GM19452 (cell line): ENCODE measurements around the gene INMT.

Source experiments
- ATAC-seq: cut with Tn5 transposase; IDR thresholded peaks from one replicate; pipeline ENCODE4 v1.9.1; 2021; ENCODE audit not compliant: unreplicated experiment

INMT gene

DNA sequence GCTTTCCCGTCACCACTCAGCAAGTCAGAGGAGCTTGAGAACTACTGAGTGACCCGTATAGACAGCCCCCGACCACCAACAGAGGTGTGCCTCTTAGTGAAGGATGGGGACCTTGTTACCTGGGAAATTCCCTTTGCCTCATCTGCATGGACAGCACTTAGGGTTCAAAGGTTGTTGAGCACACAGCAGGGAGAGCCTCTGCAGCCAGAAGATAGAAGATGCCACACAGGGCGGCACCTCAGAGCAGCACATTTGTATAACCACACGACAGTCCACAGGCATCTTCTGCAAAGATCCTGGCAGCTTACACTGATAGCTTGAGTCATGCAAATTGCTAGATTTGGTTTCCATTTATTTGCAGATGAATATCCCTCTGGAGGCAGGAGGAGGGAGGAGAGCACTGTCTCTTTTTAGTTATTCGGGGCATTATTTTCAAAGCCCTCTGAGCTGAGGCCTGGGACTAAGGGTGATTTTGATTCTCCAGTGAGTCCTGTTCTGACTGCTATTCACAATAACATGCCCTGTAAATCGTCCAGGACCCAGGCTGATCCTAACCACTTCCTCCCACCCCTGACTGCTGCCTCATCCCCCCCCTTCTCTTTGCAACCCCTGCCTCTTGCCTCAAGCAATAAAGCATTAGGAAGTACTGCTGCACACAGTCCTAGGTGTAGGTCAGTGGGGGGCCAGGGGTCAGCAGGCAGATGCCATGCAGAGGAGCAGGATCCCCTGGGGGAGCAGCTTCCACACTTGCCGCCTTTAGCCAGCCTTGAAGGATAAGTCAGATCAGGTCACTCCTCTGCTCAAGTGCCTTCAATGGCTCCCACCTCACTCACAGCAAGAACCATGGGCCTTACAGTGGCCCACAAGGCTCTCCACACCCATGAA is 24.6 kb upstream of the INMT start:
- ATAC-seq: peak; percentile 58

DNA sequence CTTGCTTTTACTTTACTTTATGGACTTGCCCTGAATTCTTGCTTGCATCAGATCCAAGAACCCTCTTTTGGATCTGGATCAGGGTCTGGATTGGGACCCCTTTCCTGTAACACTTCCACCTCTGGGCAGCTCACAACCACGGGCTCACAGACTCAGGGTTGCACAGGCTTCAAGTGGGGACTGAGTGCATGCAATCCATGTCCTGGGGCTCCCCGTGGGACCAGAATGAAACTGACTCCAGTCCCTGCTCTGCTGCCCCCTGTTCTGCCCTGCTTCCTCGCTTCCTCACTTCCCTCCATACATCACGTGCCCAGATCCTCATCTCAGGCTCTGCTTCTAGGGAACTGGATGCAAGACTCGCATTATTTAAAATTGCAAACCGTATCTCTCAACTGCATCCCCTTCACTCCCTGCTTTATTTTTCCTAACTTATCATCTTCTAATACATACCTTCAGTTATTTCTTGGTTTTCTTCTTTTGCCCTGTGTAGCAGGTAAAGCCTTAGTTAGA is 23.3 kb upstream of the INMT start:
- ATAC-seq: no peak

DNA sequence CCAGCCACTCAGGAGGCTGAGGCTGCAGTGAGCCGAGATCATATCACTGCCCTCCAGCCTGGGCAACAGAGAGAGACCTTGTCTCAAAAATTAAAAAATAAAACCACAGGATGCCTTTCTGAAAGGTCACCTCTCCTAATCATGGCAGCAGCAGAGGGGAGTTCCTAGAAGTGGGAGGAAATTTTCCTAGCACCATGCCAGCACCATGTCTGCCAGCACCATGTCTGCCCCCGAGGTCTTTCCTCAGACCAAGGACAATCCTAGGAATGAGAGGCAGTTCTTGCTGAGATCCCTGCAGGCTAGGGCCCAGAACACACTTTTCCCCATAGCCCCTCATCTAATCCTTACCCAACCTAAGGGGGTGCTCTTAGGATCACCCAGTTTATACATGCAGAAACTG is 22.3 kb upstream of the INMT start:
- no peak for ATAC-seq

DNA sequence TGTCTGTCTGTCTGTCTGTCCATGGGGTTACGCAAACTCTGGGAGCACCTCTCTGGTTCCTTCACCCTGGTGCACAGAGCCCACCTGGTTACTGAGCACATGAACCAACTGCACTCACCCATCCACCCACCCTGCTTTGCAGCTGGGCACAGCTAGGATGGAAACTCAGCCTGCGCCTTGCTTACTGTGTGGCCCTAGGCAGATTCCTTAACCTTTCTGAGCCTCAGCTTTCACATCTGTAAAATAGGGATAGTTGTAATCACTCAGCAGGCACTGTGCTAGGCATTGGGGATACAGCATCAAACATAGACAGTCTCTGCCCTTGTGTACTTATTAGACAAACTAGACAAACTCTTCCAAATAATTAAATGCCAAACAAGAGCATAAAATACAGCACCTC is 21.8 kb upstream of the INMT start:
- no peak for ATAC-seq

DNA sequence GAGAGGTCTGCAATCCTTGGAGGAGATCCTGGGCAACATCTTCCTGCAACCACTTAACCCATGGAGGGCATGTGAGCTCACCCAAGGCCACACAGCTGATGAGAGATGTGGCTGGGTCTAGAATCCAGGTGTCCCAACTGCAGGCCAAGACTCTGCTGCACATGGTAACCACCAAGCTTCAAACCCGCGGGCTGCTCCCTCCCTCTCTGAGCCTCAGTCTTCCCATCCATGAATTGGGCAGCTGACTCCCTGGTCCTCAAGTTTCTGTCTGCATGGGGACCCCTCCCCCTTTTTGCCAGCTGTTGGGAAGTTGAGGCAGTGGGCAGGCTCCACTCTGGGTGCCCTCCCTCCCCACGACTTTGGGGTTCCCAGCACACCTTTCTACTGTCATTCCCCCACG is 20.9 kb upstream of the INMT start:
- no peak for ATAC-seq

DNA sequence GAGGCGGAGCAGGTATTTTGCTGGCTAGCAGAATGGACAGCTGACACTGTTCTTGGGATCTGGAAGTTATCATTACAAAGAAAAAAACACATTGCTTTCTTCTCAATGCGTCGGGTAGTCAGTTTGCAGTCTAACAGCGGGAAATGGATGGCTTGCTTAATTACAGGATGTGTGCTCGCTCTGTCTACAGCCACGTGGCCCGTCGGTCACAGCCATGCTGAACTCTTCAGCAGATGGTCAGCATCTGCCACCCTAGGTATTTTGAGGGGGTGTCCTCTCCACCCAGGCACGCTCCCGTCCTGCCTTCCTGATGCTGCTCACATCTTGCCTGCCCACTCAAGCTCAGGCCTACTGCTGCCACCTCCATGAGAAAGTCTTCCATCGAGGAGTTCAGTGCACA is 20.4 kb upstream of the INMT start:
- no peak for ATAC-seq

DNA sequence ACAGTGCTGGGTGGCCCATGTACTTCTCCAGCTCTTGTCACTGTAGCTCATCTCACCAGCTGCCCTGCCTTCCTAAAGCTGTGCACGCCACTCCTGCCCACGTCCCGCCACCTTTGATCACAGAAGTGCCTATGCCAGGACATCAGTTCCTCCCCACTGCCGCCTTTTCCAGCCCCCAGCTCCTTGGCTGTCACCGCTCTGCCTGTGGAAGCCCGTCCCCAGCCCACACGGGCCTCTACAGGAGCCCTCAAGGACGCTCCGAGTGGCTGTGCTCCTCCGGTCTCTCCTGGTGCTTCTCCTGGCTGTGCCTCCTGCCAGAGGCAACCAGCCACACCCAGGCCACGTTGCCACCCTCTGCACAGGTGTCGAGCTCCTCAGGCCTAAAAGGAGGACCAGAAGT is 19.3 kb upstream of the INMT start:
- ATAC-seq: no peak

DNA sequence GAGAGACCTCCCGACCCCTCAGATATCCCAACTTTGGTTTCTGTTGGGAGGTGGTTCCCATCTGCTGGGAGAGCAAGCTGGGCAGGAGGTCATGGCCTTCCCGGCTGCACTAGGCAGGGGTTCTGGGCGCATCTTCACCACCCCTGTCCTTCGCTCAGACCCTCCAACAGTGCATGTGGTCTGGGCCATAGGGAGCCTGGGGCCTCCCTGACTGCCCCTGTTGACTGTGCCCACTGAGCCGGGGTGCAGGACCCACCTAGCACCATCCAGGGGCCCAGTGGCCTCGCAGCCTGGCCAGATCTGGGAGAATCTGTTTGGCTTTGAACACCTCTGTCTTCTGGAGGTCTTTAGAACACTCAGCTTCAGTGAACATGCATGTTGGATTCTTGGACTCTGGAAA is 18.7 kb upstream of the INMT start:
- ATAC-seq: no peak

DNA sequence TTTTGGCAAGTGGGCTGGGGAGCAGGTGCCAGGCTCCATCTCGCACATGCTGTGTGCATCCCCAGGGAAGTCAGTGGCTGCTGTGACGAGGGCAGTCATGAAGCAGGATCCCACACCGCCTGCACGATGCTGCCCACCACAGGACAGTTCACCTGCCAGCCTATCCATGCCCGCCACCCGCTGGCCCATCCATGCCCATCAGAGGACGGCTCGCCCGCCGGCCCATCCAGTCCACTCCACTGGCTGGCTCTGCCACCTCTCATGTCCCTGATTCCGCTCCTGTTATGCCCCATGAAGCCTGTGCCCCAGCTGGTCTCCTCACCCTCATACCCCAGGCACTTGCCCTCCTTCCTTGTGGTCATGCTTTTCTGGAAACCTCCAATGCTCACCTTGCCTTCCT is 18.2 kb upstream of the INMT start:
- no peak for ATAC-seq

DNA sequence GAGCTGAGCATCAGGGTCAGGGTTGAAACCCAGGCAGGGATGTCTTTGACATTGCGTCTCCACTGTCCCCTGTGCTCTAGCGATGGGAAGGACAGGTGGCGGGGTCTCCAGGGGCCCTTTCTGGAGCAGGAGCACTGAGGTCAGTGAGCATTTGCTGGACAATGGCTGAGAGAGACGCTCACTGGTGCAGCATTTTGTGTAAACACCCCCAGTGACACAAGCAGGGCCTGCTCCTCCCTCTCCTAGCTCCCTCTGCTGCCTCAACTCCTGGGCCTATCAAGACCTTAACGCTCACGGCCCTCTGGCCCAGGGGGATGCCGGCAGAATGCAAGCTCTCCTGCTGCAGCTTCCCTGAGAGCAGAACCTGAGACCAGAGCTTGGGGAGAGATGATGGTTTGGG is 17.4 kb upstream of the INMT start:
- no peak for ATAC-seq

DNA sequence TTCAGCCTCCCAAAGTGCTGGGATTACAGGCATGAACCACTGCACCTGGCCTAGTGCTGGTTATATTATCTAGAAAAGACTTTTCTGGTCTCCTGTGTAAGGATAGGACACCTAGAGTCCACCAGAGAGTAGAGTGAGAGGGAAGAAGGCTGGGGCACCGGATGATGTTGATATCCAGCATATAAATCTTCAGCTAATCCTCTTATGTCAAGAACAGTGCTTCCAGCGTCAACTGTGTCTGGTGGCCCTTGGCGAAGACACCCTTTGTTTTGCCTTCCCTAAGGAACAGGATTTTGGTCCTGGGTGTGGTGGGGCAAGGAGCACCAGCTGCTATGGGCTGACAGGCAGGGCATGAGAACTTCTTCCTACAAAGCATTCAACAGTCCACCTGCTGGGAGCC is 16.3 kb upstream of the INMT start:
- ATAC-seq: no peak

DNA sequence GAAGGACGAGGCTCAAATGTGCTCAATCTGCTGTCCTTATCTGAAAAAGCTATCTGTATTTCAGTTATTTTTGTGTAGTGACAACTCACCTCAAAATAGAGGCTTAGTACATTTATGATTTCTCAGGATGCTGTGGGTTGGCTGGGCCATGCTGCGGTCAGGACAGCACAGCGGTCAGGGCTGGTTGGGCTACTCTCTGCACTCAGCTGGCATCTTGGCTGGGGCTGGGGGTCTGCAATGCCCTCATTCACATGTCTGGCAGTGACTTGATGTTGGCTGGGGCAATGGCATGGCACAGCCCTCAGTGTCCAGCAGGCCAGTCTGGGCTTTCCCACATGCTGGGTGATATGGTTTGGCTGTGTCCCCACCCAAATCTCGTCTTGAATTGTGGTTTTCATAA is 15.6 kb upstream of the INMT start:
- ATAC-seq: no peak

DNA sequence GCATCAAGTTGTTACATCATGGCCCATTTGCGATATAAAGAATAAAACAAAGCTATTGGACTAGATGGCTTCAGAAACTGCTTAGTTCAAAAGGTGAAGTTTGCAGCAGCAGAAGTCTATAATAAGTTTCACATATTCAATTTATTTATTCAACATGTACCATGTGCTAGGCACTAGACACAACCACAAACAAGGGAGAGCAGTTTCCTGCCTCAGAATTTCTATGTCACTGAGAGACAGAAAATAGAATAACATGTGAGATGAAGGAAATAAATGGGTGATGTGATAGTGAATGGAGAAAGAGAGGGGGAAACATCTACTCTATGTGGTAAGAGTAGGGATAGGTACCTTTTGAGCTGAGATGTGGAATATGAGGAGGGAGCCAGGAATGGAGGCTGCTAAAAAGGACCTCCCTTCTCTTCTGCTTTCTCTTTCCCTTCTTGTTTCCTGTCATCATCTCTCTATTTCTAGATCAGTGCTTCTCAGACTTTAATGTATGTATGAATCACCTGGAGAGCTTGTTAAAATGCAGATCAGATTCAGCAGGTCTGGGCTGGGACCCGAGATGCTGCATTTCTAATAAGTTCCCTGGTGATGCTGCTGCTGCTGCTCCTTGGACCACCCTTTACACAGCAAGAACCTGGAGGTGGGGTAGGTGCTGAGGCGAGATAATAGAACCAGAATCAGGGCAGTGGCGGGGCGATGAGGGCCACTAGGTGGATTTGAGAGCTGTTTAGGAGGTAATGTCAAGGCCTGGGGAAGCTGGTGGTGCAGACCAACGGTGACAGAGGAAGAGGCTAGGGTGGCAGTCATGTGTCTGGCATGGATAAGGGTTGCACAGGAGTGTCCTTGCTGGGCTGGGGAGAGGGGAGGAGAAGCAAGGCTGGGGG is 13.7 kb upstream of the INMT start:
- ATAC-seq: no peak

DNA sequence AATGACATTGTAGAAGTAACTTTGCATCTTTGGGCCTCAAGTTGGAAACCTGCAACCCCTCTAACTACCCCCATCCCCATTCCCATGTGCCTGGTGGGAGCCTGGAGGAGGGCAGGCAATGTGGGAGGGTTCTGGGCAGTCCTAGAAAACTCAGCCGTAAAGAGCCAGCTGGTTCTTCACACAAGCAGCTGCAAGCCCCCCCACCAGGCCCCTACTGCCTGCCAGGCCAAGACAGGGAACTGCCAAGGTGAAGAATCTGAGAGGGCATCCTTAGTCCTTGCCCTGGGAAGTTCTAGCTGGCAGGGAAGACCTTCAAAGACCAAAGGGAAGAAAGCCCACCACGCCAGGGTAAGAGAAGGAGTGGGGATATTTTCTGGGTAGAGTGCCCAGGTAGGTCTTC is 12.2 kb upstream of the INMT start:
- ATAC-seq: no peak

DNA sequence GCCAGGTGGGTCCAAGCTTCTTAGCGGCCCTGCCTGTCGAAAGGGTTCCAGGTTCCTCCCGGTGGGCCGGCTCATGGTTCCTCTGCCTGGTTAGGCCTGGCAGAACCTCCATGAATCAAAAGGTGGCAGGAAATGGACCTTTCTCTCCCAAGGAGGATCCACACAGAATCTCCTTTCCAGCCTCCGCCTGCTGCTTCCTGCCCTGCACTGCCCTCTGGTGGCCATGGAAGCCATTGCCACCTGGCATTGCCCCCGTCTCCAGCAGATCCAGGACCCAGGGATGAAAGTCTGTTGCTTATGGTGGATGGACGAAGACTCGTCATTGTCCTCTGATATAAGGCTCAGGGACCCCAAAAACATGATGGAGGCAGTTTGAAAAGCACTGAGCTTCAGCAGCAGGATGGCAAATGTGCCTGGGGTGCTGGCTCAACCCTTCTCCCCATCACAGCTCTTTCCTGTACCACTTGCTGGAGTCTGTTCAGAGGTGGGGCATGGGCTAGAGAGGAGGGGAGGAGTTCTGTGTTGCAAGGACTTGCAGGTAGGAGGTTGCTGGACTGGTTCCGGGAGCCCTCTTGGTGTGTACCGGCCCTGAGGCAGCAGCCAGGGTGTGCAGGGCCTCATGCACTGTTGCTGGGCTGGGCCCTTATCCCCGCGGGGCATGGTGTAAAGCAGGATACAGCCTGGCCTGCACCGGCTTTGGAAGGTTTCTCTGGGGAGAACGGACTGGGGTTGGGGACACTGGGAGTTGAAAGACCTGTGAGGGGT is 11.3 kb upstream of the INMT start:
- ATAC-seq: no peak

DNA sequence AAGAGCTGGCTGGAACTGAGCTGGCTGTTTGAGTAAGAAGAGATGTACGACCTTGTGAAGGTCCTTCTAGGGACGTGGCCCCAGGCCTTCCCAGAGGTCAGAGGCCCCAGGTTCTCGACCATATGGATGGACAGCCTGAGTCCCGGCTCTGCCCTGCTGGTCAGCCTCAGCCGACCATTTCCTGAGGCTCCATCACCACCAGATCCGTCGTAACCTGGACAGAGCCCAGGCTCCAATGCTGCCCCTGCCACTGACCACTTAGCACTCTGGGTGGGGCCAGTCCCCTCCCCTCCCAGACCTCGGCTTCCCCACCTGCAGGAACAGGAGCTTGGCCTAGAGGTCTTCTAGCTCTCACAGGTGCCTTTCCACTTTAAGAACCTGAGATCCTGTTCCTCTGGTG is 10.6 kb upstream of the INMT start:
- no peak for ATAC-seq

DNA sequence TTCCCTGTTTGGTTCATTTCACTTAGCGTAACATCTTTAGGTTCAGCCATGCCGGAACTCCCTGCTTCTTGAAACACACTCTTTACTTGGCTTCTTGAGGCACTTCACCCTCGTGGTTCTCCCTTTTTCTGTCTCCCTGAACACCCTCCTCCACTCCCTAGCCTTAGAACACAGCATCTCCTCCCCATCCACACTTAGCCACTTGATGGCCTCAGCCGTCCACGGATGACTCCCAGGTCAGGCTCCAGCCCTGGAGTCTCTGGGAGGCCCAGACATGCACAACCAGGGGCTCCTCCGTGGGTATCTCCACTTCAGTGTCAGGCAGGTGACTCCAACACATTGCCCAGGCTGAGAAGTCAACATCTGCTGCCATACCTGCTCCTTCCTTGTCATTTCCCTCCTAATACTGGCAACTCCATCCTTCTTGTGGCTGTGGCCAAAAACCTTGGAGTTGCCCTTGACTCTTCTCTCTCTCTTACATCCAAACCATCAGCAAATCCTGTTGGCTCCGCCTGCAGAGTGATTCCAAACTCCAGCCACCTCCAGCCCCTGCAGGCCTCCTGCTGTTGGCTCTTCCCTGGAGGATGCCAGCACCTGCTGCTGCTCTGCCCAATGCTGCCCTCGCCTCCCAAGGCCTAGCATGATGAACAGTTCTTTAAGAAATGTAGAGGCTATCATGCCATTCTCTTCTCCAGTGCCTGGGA is 8.4 kb upstream of the INMT start:
- no peak for ATAC-seq

DNA sequence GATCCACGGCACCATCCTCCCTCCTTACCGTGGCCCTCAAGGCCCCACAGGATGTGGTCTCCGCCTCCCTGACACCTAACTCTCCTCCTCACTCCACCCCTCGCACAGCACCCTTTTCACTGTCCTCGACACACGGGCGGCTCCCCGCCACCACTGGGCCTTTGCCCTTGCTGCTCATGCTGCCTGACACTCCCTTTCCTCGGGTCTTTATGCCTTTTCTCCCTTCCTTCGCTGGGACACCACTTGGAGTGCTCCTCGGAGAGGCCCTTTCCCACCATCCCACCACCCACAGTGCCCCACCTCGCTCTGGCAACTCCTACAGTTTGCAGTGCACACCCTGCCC is 7.9 kb upstream of the INMT start:
- ATAC-seq: no peak

DNA sequence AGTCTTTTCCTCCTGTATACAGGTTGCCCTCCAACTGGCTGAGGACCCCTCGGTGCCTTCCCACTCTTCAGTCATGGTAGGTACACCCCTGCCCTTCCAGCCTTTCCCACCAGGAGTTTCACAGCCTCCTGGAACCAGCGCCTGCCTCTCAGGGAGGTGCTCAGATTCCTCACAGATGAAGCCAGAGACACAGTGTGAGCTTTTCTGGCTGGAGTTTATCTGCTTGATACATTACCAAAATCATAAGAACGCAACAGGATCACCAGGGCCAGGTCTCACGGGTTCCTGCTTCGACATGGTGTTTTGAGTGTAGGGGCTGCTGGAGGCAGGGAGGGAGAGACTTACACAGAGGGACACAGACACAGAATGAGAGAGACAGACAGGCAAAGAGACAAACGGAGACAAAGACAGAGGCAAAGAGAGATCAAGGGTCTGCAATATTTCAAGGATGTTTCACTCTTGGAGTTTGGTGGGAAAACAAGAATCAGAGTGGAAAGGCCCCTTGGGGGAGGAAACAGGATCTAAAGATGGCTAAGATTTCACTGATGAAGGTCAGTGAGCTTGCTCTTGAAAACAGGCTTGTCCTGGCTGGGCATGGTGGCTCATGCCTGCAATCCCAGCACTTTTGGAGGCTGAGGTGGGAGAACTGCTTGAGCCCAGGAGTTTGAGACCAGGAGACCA is 6.5 kb upstream of the INMT start:
- ATAC-seq: no peak

DNA sequence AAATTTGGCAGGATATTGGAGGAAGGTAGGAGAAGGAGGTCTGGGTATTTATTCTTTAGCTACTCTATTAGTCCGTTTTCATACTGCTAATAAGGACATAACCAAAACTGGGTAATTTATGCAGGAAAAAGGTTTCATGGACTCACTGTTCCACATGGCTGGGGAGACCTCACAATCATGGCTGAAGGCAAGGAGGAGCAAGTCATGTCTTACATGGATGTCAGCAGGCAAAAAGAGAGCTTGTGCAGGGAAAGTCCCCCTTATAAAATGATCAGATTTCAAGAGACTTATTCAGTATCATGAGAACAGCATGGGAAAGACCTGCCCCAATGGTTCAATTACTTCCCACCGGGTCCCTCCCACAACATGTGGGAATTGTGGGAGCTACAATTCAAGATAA is 1.9 kb upstream of the INMT start:
- no peak for ATAC-seq
